Kidney (tissue), 14 donors: Measurements from ENCODE around the gene HLX. TPM values are rescaled to one million over a fixed set of nuclear protein-coding genes. Genes with fewer than 3 reads are reported as not detected.

Experiments
- DNase-seq, 5 donors: peaks; one replicate each; pipeline ENCODE4 v3.0.0-alpha.2; 2013 to 2020
- FAIRE-seq: peaks from 2 replicates; lab custom pipeline; 2012; peaks lifted over from hg19 to GRCh38; lab: Jason Lieb, UNC
- H3K27ac ChIP-seq, 2 donors: one replicate each; pipeline ENCODE4 v1.7.0; 2013; ENCODE audit warnings: low read depth in 2 of 2, low read length in 2 of 2, inconsistent platforms in 1 of 2
- H3K27me3 ChIP-seq: one replicate; pipeline ENCODE4 v1.7.1; 2013; ENCODE audit warnings: low read length, inconsistent platforms; ENCODE audit not compliant: control insufficient read depth, insufficient read depth
- H3K36me3 ChIP-seq, 3 donors: one replicate each; pipeline versions ENCODE4 v1.7.0 to v1.7.1; 2013; ENCODE audit warnings: low read length in 3 of 3, control low read depth in 1 of 3, inconsistent platforms in 1 of 3; ENCODE audit not compliant: insufficient read depth in 3 of 3, control insufficient read depth in 2 of 3
- H3K4me1 ChIP-seq, 3 donors: one replicate each; pipeline versions ENCODE4 v1.7.0 to v1.7.1; 2013; ENCODE audit warnings: low read length in 3 of 3, inconsistent platforms in 1 of 3, low read depth in 1 of 3; ENCODE audit not compliant: control insufficient read depth in 2 of 3, insufficient read depth in 2 of 3
- H3K4me3 ChIP-seq, 3 donors: one replicate each; pipeline versions ENCODE4 v1.7.0 to v1.8.1; 2013; ENCODE audit warnings: low read length in 3 of 3, control low read depth in 1 of 3, inconsistent platforms in 1 of 3
- H3K9ac ChIP-seq, 3 donors: one replicate each; pipeline versions ENCODE4 v1.7.0 to v1.7.1; 2013; ENCODE audit warnings: low read length in 3 of 3, control low read depth in 1 of 3, inconsistent platforms in 1 of 3
- H3K9me3 ChIP-seq, 3 donors: one replicate each; pipeline versions ENCODE4 v1.7.0 to v1.7.1; 2013; ENCODE audit warnings: low read length in 3 of 3, control low read depth in 1 of 3, inconsistent platforms in 1 of 3; ENCODE audit not compliant: control insufficient read depth in 2 of 3, insufficient read depth in 1 of 3
- CTCF ChIP-seq: IDR thresholded peaks from 3 replicates; pipeline ENCODE4 v1.5.1; 2012; ENCODE audit warnings: mild to moderate bottlenecking, moderate library complexity, borderline replicate concordance; ENCODE audit not compliant: insufficient read depth; ENCODE audit errors: extremely low read depth
- intact Hi-C: fragments of 100-400 bp; cut with DNase I; formaldehyde crosslinking; loops from one replicate; pipeline ENCODE4 v1.11.1; 2022
- polyA plus RNA-seq: library from polyadenylated mRNA; stranded (reverse); fragments of 350-450 nt; fragmentation: Illumina TruSeq; extraction: RNeasy Lipid Tissue Mini Kit (QIAGEN cat#74804); gene quantifications from one replicate; pipeline ENCODE4 v1.2.3, GENCODE V29; 2014; ENCODE audit warnings: low read depth, low replicate concordance; ENCODE audit not compliant: insufficient read depth
- total RNA-seq: library from RNA; stranded (reverse); fragmentation: NEBNext Ultra II Directional; extraction: Animal tissue kit (Norgen Biotek cat#: 25700); gene quantifications from one replicate; pipeline ENCODE4 v1.2.1, GENCODE V29; 2021
- donor health status: control.
- donor health status: control.
- donor health status: control.
- donor health status: control.
- donor health status: control.
- donor health status: DM: yes; HTN: yes; CAD: no.
- donor health status: Normal renal cell carcinoma (clear cell type).

HLX gene
- total and polyA plus RNA-seq, 2 donors from 2014 or later: 4.7 to 8.2 TPM

GRCh38 chr1:220902916-220903315, 23.7 kb downstream of the HLX start:
- DNase-seq: no peak
- Histone ChIP-seq H3K36me3 (no peaks in the 10 kb centered on the region), H3K27ac (no peak overlapping the region), H3K9me3 (no peaks in the 10 kb centered on the region), H3K4me3 (no peak overlapping the region), H3K27me3 (peaks cover 3% of the 10 kb centered on the region), H3K9ac (no peak overlapping the region), H3K4me1 (no peaks in the 10 kb centered on the region)
- TF ChIP-seq CTCF: no peak
- intact Hi-C loops: no loop called here
- FAIRE-seq: no peak

DNA sequence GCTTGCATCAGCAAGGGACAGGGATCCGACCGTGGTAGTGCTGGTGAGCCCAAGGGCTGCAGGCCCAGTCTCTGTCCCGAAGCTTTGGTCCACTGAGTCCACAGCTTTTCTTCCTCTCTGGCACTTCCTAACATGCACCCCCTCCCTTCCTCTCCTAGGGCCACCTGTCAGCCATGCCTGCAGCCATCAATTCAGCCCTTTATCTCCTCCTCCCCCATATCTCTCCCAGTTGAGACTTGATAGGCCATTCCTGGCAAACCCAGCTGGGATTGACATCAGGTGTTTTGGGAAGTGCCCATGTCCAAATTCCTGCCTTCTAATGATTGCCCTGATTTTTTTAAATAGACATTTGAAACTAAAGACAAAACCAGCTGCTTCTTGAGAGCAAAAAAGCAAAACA, 25.6 kb downstream of the HLX start:
- H3K9me3 ChIP-seq: no peaks in the 10 kb centered on the region
- no peaks in the 10 kb centered on the region for H3K36me3 ChIP-seq
- TF ChIP-seq CTCF: no peak
- no peak overlapping the region for H3K4me3 ChIP-seq
- DNase-seq (peak in 1 of 5 donors; percentile 57), FAIRE-seq (no peak)
- H3K4me1 ChIP-seq: no peaks in the 10 kb centered on the region
- H3K9ac ChIP-seq: no peak overlapping the region
- H3K27ac ChIP-seq: no peak overlapping the region
- intact Hi-C loops: no loop called here
- H3K27me3 ChIP-seq: peaks cover 3% of the 10 kb centered on the region

- Histone ChIP-seq H3K27me3 (peaks cover 2% of the 10 kb centered on the region), H3K4me3 (no peak overlapping the region), H3K36me3 (no peaks in the 10 kb centered on the region), H3K9me3 (no peaks in the 10 kb centered on the region), H3K27ac (no peak overlapping the region), H3K4me1 (no peaks in the 10 kb centered on the region), H3K9ac (no peak overlapping the region)
- TF ChIP-seq CTCF: no peak
- intact Hi-C loops: no loop called here
- FAIRE-seq (no peak), DNase-seq (no peak)
Observed at GRCh38 chr1:220905650-220906560, 26.7 kb downstream of the HLX start.
